T-helper 2 cell (primary cell): Measurements from ENCODE around the gene SLC16A7.
A peak's percentile ranks its signal among the peaks of the same experiment; 100 is the strongest.
"Not testable (repeated sequence)": the region's sequence is repeated elsewhere in the genome, so short reads cannot be mapped to it uniquely, and the experiment has no call there.

Experiments
- DNase-seq, 5 experiments: peaks; one replicate each; pipeline versions ENCODE4 v3.0.0 to v3.0.0-alpha.2; 2012 to 2022

Gene SLC16A7

DNA sequence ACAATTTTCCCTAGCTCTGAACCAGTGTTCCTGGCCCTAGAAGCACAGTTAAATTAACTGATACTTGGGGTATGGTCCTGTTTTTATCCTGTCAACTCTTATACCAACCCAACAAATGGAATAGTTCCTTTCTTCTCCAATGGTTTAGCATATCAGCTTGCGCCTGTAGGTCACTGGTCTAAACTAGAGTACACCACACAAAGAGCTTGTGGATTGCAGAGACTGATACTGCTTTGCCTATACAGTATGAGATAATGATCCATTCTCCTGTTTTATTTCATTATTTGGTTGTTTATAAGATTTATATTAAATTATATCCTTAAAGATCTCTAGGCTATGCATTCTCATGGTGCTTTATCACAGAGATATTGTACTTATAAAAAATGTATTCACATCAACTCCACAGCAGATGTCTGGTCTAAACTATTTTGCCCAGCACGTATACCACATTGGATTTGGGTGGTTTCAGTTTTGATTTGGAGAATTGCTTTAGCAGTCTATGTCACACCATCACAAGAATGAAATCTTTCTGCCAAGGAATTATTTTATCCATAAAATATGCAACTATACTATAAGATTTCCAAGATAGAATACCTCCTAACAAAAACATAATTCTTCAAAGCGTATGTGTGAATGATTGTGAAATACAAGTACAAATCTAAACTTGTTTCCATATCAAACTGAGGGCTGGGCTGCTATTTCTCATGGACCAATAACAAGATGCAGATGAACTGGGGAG, 142.1 kb downstream of the SLC16A7 start:
- no peak for DNase-seq

DNA sequence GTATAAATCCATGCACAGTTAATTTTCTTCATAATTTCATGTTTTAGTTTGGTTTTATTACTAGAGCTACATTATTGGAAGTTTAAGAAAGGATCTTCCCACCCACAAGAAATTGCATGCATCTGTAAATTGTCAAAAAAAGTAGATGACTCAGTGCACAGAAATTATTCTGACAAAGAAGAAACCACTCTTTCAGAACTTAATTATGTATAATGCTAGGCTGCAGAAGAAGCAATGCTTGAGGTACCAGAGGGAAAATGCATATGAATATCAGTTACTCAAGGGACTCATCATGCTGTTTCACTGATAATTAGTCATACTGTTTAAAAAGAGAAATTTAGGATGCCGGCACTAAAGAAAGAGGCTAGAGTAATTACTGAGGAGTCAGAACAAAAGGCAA, 147.0 kb downstream of the SLC16A7 start:
- no peak for DNase-seq

DNA sequence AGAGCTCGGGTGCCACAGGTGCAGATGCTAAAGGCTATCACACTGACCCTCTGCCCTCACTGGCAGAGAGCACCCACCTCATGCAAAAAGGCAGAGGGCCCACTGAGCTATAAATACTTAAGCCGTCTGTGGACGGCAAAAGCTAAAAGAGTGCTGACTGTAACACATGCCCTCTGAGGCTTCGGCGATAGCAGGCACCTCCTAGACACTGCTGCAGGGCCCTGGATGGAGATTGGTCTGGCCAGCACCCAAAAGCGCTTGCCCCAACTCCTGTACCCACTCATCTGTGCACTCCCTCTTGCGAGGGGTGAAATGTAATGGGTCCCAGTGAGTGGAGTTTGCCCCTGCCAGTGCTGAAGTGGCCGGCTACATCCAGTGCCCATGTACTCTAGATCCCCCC, 148.7 kb downstream of the SLC16A7 start:
- no peak for DNase-seq

DNA sequence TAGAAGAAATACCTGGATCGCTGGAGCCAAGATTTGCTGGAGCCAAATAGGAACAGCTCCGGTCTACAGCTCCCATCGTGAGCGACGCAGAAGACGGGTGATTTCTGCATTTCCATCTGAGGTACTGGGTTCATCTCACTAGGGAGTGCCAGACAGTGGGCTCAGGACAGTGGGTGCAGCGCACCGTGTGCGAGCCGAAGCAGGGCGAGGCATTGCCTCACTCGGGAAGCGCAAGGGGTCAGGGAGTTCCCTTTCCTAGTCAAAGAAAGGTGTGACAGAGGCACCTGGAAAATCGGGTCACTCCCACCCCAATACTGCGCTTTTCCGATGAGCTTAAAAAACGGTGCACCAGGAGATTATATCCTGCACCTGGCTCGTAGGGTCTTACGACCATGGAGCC, 155.3 kb downstream of the SLC16A7 start:
- DNase-seq = not testable (repeated sequence)

DNA sequence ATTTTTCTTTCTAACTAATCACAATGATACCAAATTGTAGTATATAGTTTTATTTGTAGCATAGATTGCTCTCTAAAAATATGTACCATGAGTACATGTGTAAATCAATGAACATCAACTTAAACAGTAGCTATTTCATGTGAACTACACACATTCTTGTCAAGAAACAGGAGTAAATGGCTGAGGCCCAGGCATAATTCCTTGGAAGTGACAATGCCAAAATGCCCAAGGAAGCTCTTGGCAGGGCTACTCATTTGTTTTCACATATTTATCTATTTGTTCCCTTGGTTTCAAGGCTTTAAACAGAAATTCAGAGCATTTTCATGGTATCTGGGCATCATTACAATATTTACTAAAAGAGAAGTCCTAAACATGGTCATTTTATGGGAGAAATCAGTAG, 165.7 kb downstream of the SLC16A7 start:
- DNase-seq = no peak

DNA sequence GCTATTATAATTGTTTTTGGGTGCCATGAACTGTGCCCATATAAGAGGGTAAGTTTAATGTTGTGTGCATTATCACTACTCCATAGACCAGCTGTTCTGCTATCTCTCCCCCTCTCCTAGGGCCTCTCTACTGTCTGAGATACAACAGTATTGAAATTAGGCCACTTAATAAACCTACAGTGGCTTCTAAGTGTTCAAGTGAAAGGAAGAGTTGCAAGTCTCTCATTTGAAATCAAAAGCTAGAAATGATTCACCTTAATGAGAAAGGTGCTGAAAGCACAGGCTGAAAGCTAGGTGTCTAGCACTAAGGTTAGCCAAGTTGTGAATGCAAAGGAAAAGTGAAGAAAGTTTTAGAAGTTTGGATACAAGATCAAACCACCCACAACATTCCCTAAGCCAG, 168.0 kb downstream of the SLC16A7 start:
- no peak for DNase-seq

DNA sequence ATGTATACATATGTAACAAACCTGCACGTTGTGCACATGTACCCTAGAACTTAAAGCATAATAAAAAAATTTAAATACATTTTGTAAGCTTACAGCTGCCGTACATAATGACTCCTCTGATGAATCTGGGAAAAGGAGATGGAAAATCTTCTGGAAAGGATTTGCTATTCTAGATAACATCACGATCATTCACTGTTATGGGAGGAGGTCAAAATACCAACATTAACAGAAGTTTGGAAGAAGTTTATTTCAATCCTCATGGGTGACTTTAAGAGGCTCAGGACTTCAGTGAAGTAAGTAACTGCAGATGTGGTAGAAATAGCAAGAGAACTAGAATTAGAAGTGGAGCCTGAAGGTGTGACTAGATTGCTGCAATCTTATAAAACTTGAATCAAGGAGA, 172.2 kb downstream of the SLC16A7 start:
- DNase-seq = no peak

DNA sequence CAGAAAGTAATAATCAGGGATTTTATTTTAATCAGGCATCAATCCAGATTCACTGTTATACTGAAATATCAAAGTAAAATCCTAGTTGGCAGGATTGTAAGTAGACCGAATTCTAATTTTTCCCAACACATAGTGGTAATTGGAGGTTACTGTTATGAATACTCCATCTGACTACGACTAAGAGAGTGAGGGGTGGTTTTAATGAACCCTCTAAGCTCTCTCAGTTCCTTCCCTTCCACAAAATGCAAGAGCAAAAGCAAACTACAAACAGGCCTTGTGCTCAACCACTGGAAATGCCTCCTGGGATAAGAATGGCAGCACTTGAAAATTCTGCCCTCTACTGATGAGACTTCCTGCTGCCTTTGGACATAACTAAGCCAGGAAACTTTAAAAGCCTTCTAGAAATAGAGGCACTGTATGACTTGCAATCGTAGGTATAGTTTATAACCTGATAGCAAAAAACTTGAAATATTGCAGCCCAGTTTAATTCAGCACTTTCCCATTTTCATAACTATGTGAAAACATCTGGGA, 184.8 kb downstream of the SLC16A7 start:
- no peak for DNase-seq

DNA sequence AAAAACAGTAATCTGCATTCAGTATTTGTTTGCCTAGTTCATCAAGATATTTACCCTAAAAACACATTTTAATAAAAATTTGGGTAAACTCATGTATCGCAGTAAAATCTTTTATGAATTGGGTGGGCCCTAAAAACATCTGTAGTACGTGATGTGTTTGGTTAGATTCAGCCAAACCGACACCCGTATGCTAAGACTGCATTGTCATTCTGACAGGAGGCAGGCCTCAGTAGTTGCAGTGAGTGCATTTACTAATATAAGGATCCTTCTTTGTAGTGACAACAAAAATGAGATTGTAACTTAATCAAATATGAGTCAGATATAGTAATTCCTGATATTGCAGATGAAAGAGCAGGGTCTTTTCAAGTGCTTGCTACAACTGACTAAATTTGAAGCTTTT, 191.8 kb downstream of the SLC16A7 start:
- no peak for DNase-seq

DNA sequence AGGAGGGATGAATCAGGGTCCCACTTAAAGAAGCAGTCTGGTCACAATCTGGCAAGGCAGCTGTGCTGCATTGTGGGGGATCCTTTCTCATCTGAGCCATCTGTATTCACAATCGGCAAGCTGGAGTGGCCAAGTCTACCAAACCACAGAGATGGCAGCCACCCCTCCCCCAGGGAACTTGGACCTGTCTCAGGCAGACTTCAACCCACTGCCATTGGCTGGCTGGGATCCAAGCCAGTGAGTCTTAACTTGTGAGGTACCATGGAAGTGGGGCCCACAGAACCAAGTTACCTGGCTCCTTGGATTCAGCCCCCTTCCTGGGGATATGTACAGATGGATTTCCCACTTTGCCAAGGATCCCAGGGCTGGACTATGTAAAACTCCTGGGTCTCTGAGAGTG, 196.8 kb downstream of the SLC16A7 start:
- no peak for DNase-seq

DNA sequence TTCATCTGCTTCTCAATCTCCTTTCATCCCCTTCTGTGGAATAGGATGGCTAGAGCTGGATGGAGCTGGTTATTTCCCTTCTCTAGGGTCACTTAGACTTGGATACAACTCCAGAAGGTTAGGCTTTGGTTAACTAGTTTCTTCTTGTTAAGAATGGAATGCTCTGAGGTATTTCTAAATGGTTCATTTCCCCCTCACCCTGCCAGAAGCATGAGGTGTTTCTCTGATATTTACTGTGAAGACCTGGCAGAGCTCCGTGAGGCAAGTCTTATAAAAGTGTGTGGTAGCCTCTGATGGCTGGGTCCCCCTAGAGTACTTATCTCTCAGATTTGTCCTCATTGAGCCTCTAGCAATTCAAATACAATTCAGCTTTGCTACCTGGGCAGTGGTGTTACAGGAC, 207.9 kb downstream of the SLC16A7 start:
- DNase-seq = no peak

DNA sequence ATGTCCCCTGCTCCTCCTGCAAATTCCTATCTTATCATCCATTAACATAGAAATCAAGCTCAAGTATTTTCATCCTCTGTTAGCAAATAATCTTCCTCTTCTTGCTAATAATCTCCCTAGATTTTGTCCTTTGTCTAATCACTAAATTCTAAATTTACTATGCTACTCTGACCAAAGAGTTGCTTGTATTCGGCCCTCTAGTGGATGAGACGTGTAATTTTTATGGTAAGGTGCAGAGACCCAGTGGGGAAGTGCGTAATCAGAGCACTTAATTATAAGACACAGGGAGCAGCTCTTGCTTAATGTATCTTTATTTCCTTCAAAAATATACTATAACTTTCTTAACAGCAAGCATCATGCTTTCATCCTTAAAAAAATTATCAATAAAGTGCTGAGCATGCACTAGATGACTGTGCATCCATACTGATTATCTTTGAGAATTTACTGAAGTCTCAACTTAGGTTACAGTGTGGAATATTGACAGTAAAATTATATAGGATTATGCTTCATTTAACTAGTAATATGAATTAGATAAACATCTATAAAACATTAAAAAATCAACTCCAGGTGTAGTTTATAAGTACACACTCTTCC, 212.6 kb downstream of the SLC16A7 start:
- peak in 1 of 5 experiments; percentile 36 for DNase-seq

DNA sequence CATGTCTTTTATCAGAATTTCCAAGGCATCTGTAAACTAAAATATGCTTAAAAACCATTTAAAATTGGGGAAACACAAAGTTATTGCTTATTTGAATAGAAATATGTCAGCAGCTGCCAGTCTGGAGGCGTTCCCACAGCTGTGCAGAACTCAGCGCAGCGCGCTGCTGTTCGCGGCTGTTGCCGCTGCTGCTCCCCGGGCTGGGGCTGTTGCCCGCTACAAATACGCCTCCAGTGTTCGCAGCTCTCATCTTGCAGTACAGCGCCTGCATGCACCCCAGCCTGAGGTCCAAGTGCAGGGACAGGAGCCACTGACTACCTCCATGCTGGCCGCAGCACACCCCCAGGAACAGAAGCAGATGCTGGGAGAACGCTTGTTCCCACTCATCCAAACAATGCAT, 216.2 kb downstream of the SLC16A7 start:
- no peak for DNase-seq

DNA sequence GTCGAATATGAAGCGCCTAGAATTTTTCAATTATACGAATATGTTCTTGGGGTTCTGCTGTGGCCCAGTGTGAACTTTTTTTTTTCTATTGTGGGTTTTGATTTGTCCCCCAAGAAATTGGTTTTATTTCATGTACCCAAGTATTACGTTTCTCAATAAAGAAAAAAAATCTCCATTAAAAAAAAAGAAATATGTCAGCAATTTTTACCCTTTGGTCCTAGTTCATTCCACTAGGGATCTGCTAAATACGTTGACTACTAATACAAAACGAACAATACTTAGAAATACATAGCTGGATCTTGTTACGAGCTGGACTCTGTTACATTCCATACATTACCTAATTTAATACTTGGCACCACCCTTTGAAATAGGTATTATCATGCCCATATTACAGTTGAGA, 216.9 kb downstream of the SLC16A7 start:
- DNase-seq = no peak

DNA sequence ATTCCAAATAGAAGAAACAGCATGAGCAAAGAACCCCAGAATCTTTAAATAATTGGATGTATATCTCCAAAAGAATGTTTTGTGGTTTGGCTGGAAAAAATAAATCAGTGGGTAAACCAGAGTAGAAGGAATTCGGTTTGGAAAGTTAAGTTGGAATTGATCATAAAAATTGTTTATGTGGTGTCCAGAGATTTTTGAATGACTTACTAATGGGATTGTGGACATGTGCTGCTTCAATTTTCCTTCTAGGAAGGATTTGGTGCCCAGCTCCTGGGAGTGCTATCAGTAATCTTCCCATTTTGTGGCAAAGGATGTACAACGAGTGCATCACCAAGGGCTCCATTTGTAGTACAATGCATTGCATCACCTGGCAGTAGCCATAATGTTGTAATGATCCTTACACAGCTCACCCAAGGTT, 224.8 kb downstream of the SLC16A7 start:
- no peak for DNase-seq

DNA sequence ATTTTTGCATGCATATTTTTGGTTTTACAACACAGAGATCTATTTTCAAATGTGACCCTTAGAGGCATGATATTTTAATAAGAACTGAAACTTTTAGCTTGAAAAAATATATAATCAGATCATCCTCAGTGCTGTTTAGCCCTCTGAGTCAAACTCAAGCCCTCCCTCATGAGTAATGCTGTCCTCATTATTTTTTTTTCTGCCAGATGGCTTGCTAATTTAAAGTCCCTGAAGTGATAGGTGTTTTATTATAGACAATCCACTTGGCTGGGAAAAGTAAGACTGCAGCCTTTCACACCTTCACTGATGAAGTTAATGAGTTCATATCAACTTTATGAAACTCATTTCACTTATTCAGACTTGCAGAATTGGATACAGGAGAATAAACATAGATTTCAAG, 227.7 kb downstream of the SLC16A7 start:
- no peak for DNase-seq

DNA sequence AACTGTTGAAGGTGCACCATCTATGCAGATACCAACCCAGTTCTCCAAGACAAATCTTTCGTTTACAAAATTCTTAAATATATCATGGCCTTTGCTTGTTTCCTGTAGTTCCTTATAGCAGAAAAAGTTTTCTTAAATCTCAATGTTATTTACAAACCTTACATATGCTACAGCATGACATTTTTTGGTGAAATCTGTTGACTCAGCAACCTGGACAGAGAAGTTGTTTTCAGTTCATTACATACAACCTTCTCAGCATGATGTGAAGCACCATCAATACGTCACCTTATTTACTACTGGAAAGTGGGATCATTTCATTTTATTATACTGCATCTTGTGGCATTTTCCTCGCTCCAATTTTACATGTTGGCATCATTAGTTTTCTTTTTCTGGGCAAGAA, 231.9 kb downstream of the SLC16A7 start:
- no peak for DNase-seq

DNA sequence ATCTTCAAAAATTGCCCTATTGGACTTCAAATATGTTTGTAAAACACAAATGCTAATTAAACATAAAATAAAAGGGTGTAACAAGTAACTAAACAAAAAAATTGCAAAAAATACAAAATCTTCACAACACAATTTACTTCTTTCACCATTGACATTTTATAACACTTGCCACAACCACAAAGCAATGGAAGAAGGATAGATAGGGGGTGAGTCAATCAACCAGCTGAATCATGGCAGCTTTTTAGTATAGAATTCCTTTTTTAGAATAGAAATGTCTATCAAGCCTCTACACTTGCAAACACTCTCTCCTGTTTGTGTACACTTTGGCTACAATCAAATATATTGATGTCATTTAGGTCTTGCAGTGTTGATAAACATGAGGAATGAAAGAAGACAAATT, 232.7 kb downstream of the SLC16A7 start:
- DNase-seq = no peak

DNA sequence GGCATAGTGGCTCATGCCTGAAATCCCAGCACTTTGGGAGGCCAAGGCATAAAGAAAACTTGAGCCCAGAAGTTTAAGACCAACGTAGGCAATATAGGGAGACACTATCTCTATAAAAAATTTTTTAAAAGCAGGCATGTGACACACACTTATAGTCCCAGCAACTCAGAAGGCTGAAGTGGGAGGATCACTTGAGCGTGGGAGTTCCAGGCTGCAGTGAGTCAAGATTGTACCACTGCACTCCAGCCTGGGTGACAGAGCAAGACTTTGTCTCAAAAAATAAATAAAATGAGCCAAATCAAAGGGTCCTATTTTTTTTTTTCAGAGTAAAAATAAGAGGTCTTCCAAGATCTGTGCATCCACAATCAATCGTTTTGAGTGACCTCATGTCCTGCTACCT, 237.6 kb downstream of the SLC16A7 start:
- DNase-seq = no peak

DNA sequence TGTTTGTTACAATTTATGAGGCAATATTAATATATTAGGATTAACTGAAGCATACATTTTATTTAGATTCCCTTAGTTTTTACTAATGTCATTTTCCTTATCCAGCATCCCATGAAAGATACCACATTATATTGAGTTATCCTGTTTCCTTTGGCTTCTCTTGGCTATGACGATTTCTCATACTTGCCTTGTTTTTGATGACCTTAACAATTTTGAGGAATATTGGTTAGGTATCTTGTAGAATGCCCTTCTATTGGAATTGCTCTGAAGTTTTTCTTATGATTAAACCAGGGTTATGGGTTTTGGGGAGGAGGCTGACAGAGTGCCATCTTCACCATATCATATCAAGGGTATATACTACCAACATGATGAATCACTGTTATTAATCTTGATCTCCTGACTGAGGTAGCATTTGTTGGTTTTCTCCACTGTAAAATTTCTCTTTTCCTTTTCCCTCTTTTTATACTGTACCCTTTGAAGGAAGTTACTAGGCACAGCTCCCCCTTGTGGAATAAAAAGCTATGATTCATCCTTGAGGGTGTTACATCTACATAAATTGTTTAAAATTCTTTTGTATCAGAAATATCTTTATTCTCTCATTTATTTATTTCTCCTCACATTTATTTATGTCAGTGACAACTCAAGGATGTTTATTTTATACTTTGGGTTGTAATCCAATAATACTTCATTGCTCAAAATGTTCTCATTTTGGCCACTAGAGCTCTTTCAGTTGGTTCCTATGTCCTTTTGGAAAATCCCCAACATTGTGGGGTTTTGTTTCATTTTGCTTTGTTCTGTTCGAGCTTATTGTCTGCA, 239.0 kb downstream of the SLC16A7 start:
- peak in 1 of 5 experiments; percentile 10 for DNase-seq
